GM12878 (cell line): ENCODE results near the gene FAM229A. TPM values are rescaled to one million over a fixed set of nuclear protein-coding genes. Genes with fewer than 3 reads are reported as not detected.

Source experiments
- ATAC-seq: fragments of 200-7000 bp; cut with Tn5 transposase; 3 replicates; pipeline ENCODE4 v1.9.1; 2020; ENCODE audit warnings: mild to moderate bottlenecking, moderate library complexity
- BruUV-seq: library from RNA; stranded (reverse); fragments of 400-500 nt; replicated peaks from 2 replicates; lab custom pipeline; 2021; lab: Mats Ljungman, UMichigan
- CTCF ChIA-PET: fragments of 300-600 bp; sonication (Branson Sonifier 250); formaldehyde crosslinking; extraction: SDS; loops from one replicate; lab custom pipeline; 2021; ENCODE audit warnings: inconsistent platforms; lab: Yijun Ruan, JAX
- POLR2A ChIA-PET: fragments of 350-600 bp; formaldehyde crosslinking; extraction: SDS; loops from one replicate; lab custom pipeline; 2021; ENCODE audit warnings: inconsistent platforms; lab: Charles Lee
- RAD21 ChIA-PET: fragments of 300-600 bp; sonication (Branson Sonifier 250); formaldehyde crosslinking; loops from one replicate; lab custom pipeline; 2023; ENCODE audit warnings: antibody characterized with exemption; ENCODE audit not compliant: unreplicated experiment; lab: Charles Lee
- SMC1A ChIA-PET: fragments of 300-600 bp; sonication (Branson Sonifier 250); formaldehyde crosslinking; loops from one replicate; lab custom pipeline; 2023; ENCODE audit not compliant: unreplicated experiment, uncharacterized antibody; lab: Charles Lee
- DNase-seq: peaks from one replicate; pipeline ENCODE4 v3.0.0-alpha.2; 2011; ENCODE audit warnings: low read depth, low spot score
- FAIRE-seq: peaks from 3 replicates; lab custom pipeline; 2011; peaks lifted over from hg19 to GRCh38; lab: Jason Lieb, UNC
- H2AFZ ChIP-seq: 2 replicates; pipeline ENCODE4 v1.6.0; 2011; ENCODE audit warnings: low read depth, low read length, control low read depth; ENCODE audit not compliant: control insufficient read depth
- H3K27ac ChIP-seq: 2 replicates; pipeline ENCODE4 v1.5.1; 2011; ENCODE audit warnings: control low read depth; ENCODE audit not compliant: control insufficient read depth, insufficient read depth
- H3K27me3 ChIP-seq, 2 experiments: replicated peaks in 1 of 2; 2 replicates each; pipeline versions ENCODE4 v1.6.0 to v1.6.1; 2011; ENCODE audit warnings: low read length in 1 of 2; ENCODE audit not compliant: control insufficient read depth in 2 of 2, insufficient read depth in 2 of 2
- H3K36me3 ChIP-seq, 2 experiments: 2 replicates each; pipeline ENCODE4 v1.5.1; 2011; ENCODE audit warnings: low read length in 1 of 2; ENCODE audit not compliant: control insufficient read depth in 2 of 2, insufficient read depth in 2 of 2
- H3K4me1 ChIP-seq: 2 replicates; pipeline ENCODE4 v1.6.1; 2011; ENCODE audit warnings: mild to moderate bottlenecking, low read length, moderate library complexity, mixed read lengths; ENCODE audit not compliant: control insufficient read depth, insufficient read depth
- H3K4me2 ChIP-seq: 2 replicates; pipeline ENCODE4 v1.6.0; 2011; ENCODE audit warnings: control low read depth; ENCODE audit not compliant: control insufficient read depth, insufficient read depth
- H3K4me3 ChIP-seq: fragments of 200-600 bp; sonication (generic); 2 replicates; pipeline ENCODE4 v1.5.1; 2016
- H3K79me2 ChIP-seq: 2 replicates; pipeline ENCODE4 v1.6.0; 2011; ENCODE audit warnings: low read length; ENCODE audit not compliant: control insufficient read depth, insufficient read depth
- H3K9ac ChIP-seq: 2 replicates; pipeline ENCODE4 v1.8.0; 2011; ENCODE audit warnings: low read length, control low read depth, mixed read lengths; ENCODE audit not compliant: control insufficient read depth, insufficient read depth
- H3K9me3 ChIP-seq: replicated peaks from 3 replicates; pipeline ENCODE4 v1.5.1; 2011; ENCODE audit warnings: mild to moderate bottlenecking, low read length; ENCODE audit not compliant: control insufficient read depth, insufficient read depth
- H4K20me1 ChIP-seq: 2 replicates; pipeline ENCODE4 v1.6.0; 2011; ENCODE audit not compliant: control insufficient read depth, insufficient read depth
- BACH1 ChIP-seq: fragments of 450-650 bp; IDR thresholded peaks from 2 replicates; pipeline ENCODE4 v1.6.1; 2017; ENCODE audit warnings: mild to moderate bottlenecking, borderline replicate concordance
- EP300 ChIP-seq, 2 experiments: fragments of 150-350 bp in 1 of 2; IDR thresholded peaks; 2 replicates each; pipeline ENCODE4 v1.6.1; 2011 to 2012; ENCODE audit warnings: low read depth in 2 of 2, low read length in 2 of 2, borderline replicate concordance in 1 of 2, improper control_type of control experiment in 1 of 2, inconsistent platforms in 1 of 2; ENCODE audit not compliant: control insufficient read depth in 1 of 2
- IRF4 ChIP-seq: IDR thresholded peaks from 2 replicates; pipeline ENCODE4 v1.6.1; 2011; ENCODE audit warnings: low read depth, low read length
- JUND ChIP-seq: IDR thresholded peaks from 2 replicates; pipeline ENCODE4 v1.6.1; 2012; ENCODE audit warnings: low read depth, mild to moderate bottlenecking, low read length, improper control_type of control experiment, moderate library complexity
- KLF5 ChIP-seq: fragments of 450-650 bp; IDR thresholded peaks from 2 replicates; pipeline ENCODE4 v1.6.1; 2014; ENCODE audit warnings: mild to moderate bottlenecking; ENCODE audit not compliant: partially characterized antibody
- NFYB ChIP-seq: IDR thresholded peaks from 2 replicates; pipeline ENCODE4 v1.6.1; 2011; ENCODE audit warnings: low read depth, mild to moderate bottlenecking, low read length, improper control_type of control experiment, moderate library complexity; ENCODE audit not compliant: insufficient read depth
- RAD21 ChIP-seq: IDR thresholded peaks from 2 replicates; pipeline ENCODE4 v1.6.1; 2011; ENCODE audit warnings: mild to moderate bottlenecking, low read depth, low read length, moderate library complexity; ENCODE audit not compliant: insufficient read depth
- SP1 ChIP-seq: IDR thresholded peaks from one replicate; pipeline ENCODE4 v1.6.1; 2011; ENCODE audit warnings: low read depth, low read length
- TCF12 ChIP-seq: IDR thresholded peaks from 2 replicates; pipeline ENCODE4 v1.6.1; 2011; ENCODE audit warnings: low read depth, mild to moderate bottlenecking, low read length
- ZSCAN29 ChIP-seq: fragments of 450-650 bp; IDR thresholded peaks from 2 replicates; pipeline ENCODE4 v1.6.1; 2017; ENCODE audit warnings: mild to moderate bottlenecking, moderate library complexity
- WGBS: methylation state at CpG from one replicate; pipeline ENCODE4 v1.1.6; 2016; ENCODE audit warnings: low lambda C conversion rate; ENCODE audit not compliant: insufficient replicate concordance, insufficient coverage; ENCODE audit errors: missing lambda C conversion rate; 5-methylcytosine and 5-hydroxymethylcytosine counted together
- in situ Hi-C: fragments of 300-500 bp; cut with MboI; formaldehyde crosslinking; loops from 9 replicates; pipeline ENCODE4 v1.14.3; 2018; ENCODE audit warnings: mixed read lengths
- intact Hi-C: fragments of 100-400 bp; cut with micrococcal nuclease; formaldehyde crosslinking; loops from one replicate; pipeline ENCODE4 v1.14.2; 2022; ENCODE audit not compliant: unreplicated experiment
- polyA plus RNA-seq, 11 experiments: library from polyadenylated mRNA; depleted of rRNA in 4 of 11; unstranded in 6 of 11; stranded (reverse) in 5 of 11; fragments of >200 nt; fragmentation: Nextera tagmentation in 4 of 11; fragmentation: Illumina TruSeq in 1 of 11; extraction: Ambion mirVana in 4 of 11; extraction: Trizol in 1 of 11; gene quantifications; 1 replicate in 1 of 11; 2 replicates in 10 of 11; pipeline versions ENCODE4 v1.2.1 to v1.2.3, GENCODE V29; 2011 to 2016; ENCODE audit warnings: inconsistent platforms in 2 of 11, missing spikeins in 2 of 11, low read depth in 1 of 11
- total RNA-seq, 4 experiments: library from RNA; depleted of rRNA in 3 of 4; stranded (reverse); fragments of >200 nt in 3 of 4; fragmentation: Illumina TruSeq in 1 of 4; extraction: Trizol in 1 of 4; gene quantifications; 2 replicates each; pipeline versions ENCODE4 v1.2.1 to v1.2.3, GENCODE V29; 2013 to 2021
- TF ChIP-seq, protein P1 (sequence below): IDR thresholded peaks from 2 replicates; pipeline ENCODE4 v1.6.1; 2012; ENCODE audit warnings: mild to moderate bottlenecking, low read depth, low read length
- TF ChIP-seq, protein P2 (sequence below): IDR thresholded peaks from 2 replicates; pipeline ENCODE4 v1.6.1; 2012; ENCODE audit warnings: improper control_type of control experiment, low read depth, low read length; ENCODE audit not compliant: insufficient replicate concordance
- TF ChIP-seq, protein P3 (sequence below): IDR thresholded peaks from 2 replicates; pipeline ENCODE4 v1.6.1; 2011; ENCODE audit warnings: mild to moderate bottlenecking, low read depth, low read length, moderate library complexity; ENCODE audit not compliant: insufficient replicate concordance

The FAM229A gene
- total and polyA plus RNA-seq, 10 of the 15 experiments (the other 5 are each of a cell fraction or from before 2014, with no cell fraction given), result 0.02 to 5.3 (median 1.4) TPM; not detected in 1

DNA sequence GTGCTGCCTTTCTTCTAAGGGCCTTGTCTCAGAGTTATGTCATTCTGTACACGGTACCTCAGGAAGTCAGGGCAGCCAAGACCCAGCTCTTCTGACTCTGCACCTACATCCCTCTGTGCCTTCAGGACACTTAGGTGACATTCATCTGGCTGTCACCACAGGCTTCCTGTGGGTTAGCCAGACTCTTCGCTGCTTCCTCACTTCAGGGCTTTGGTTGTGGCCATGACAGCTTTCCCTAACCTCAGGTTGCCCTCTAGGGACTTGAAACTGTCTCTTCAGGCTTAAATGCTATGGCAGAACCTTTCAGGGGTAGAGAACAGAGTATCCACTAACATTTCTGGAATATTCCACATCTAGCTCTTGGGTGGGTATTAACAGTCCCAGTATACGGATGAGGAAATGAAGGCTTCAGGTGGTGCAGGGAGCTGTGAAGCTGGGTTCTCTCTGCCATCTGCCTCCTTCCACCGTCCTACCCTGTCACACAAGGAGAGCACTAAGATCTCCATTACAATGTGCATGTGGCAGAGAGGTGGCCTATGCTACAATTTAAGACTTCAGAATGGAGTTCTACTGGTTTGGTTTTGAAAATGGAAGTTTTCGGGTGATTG lies 10.0 kb upstream of the FAM229A start:
- Histone ChIP-seq H3K79me2 (no peaks in the 10 kb centered on the region), H3K27me3 (no peaks in the 10 kb centered on the region), H4K20me1 (no peaks in the 10 kb centered on the region), H3K4me1 (peaks cover 10% of the 10 kb centered on the region), H3K9me3 (no peaks in the 10 kb centered on the region), H2AFZ (no peak overlapping the region), H3K4me2 (no peak overlapping the region), H3K27ac (no peak overlapping the region), H3K4me3 (no peak overlapping the region), H3K9ac (no peak overlapping the region), H3K36me3 (peaks cover 13 to 17% of the 10 kb centered on the region in 2 experiments)
- SMC1A ChIA-PET, result interaction anchor here (1.1 to 2.1 kb wide), 6 partner anchors 12 to 156 kb away, joined by 3 to 9 read pairs (median 4); partner anchors contain the start of gene BSDC1
- CTCF ChIA-PET, result interaction anchor here (0.6 to 1.9 kb wide), 9 partner anchors 9 to 156 kb away, joined by 3 to 15 read pairs (median 4); partner anchors contain the start of gene MARCKSL1
- ATAC-seq (peak; percentile 88), FAIRE-seq (peak; percentile 41), DNase-seq (peak; percentile 61)
- WGBS, result 67% methylated on average over 5 of the region's 5 CpGs
- BruUV-seq, result no TSS peak
- in situ Hi-C loops, result no loop called here
- RAD21 ChIA-PET, result interaction anchor here (1.2 to 1.8 kb wide), 5 partner anchors 35 to 157 kb away, joined by 3 to 6 read pairs (median 4); partner anchors contain the start of genes HDAC1 and MARCKSL1
- intact Hi-C loops, result loop anchor here (2.0 kb wide), 1 partner anchor 37 kb away; no protein-coding TSS in a partner anchor
- POLR2A ChIA-PET, result interaction anchor here (0.8 kb wide), 1 partner anchor 157 kb away, joined by 3 read pairs; no protein-coding TSS in a partner anchor
- TF ChIP-seq TCF12 (no peak), KLF5 (no peak), ZSCAN29 (no peak), NFYB (no peak), SP1 (no peak), BACH1 (no peak), EP300 (IDR thresholded peaks at IDR 0.05; ENCODE audit: borderline replicate concordance in 1 of 2, control insufficient read depth in 1 of 2, low read depth in 2 of 2, low read length in 2 of 2) (no peak), RAD21 (peak; percentile 63), JUND (no peak), IRF4 (no peak)
- TF ChIP-seq, protein P1, sequence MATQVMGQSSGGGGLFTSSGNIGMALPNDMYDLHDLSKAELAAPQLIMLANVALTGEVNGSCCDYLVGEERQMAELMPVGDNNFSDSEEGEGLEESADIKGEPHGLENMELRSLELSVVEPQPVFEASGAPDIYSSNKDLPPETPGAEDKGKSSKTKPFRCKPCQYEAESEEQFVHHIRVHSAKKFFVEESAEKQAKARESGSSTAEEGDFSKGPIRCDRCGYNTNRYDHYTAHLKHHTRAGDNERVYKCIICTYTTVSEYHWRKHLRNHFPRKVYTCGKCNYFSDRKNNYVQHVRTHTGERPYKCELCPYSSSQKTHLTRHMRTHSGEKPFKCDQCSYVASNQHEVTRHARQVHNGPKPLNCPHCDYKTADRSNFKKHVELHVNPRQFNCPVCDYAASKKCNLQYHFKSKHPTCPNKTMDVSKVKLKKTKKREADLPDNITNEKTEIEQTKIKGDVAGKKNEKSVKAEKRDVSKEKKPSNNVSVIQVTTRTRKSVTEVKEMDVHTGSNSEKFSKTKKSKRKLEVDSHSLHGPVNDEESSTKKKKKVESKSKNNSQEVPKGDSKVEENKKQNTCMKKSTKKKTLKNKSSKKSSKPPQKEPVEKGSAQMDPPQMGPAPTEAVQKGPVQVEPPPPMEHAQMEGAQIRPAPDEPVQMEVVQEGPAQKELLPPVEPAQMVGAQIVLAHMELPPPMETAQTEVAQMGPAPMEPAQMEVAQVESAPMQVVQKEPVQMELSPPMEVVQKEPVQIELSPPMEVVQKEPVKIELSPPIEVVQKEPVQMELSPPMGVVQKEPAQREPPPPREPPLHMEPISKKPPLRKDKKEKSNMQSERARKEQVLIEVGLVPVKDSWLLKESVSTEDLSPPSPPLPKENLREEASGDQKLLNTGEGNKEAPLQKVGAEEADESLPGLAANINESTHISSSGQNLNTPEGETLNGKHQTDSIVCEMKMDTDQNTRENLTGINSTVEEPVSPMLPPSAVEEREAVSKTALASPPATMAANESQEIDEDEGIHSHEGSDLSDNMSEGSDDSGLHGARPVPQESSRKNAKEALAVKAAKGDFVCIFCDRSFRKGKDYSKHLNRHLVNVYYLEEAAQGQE, result no peak
- TF ChIP-seq, protein P2, sequence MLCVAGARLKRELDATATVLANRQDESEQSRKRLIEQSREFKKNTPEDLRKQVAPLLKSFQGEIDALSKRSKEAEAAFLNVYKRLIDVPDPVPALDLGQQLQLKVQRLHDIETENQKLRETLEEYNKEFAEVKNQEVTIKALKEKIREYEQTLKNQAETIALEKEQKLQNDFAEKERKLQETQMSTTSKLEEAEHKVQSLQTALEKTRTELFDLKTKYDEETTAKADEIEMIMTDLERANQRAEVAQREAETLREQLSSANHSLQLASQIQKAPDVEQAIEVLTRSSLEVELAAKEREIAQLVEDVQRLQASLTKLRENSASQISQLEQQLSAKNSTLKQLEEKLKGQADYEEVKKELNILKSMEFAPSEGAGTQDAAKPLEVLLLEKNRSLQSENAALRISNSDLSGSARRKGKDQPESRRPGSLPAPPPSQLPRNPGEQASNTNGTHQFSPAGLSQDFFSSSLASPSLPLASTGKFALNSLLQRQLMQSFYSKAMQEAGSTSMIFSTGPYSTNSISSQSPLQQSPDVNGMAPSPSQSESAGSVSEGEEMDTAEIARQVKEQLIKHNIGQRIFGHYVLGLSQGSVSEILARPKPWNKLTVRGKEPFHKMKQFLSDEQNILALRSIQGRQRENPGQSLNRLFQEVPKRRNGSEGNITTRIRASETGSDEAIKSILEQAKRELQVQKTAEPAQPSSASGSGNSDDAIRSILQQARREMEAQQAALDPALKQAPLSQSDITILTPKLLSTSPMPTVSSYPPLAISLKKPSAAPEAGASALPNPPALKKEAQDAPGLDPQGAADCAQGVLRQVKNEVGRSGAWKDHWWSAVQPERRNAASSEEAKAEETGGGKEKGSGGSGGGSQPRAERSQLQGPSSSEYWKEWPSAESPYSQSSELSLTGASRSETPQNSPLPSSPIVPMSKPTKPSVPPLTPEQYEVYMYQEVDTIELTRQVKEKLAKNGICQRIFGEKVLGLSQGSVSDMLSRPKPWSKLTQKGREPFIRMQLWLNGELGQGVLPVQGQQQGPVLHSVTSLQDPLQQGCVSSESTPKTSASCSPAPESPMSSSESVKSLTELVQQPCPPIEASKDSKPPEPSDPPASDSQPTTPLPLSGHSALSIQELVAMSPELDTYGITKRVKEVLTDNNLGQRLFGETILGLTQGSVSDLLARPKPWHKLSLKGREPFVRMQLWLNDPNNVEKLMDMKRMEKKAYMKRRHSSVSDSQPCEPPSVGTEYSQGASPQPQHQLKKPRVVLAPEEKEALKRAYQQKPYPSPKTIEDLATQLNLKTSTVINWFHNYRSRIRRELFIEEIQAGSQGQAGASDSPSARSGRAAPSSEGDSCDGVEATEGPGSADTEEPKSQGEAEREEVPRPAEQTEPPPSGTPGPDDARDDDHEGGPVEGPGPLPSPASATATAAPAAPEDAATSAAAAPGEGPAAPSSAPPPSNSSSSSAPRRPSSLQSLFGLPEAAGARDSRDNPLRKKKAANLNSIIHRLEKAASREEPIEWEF, result no peak
- TF ChIP-seq, protein P3, sequence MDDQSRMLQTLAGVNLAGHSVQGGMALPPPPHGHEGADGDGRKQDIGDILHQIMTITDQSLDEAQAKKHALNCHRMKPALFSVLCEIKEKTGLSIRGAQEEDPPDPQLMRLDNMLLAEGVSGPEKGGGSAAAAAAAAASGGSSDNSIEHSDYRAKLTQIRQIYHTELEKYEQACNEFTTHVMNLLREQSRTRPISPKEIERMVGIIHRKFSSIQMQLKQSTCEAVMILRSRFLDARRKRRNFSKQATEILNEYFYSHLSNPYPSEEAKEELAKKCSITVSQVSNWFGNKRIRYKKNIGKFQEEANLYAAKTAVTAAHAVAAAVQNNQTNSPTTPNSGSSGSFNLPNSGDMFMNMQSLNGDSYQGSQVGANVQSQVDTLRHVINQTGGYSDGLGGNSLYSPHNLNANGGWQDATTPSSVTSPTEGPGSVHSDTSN, result no peak
